Measurements from ENCODE around the gene TXNDC11. TPM values are rescaled to one million over a fixed set of nuclear protein-coding genes. Genes with fewer than 3 reads are reported as not detected.

Gene TXNDC11
- total RNA-seq, 6 experiments from 2014 or later = 43.2 to 63.3 (median 54.0) TPM

GRCh38 chr16:11662582-11662981 is 80.1 kb downstream of the TXNDC11 start:
- no peak for ATAC-seq
- H3K36me3 ChIP-seq = no peaks in the 10 kb centered on the region
- no peak for DNase-seq
- intact Hi-C loops (cut with DNase I) = no loop called here
- no peaks in the 10 kb centered on the region for H3K4me1 ChIP-seq
- no peaks in the 10 kb centered on the region for H3K9me3 ChIP-seq
- H3K4me3 ChIP-seq = no peak overlapping the region
- whole genome bisulfite sequencing (ENCODE audit: insufficient coverage, low coverage, low lambda C conversion rate, missing lambda C conversion rate) = 86% methylated on average over 5 of the region's 5 CpGs
- TF ChIP-seq CTCF (IDR thresholded peaks at IDR 0.05) (no peak), POLR2A (IDR thresholded peaks at IDR 0.05) (no peak)
- H3K27ac ChIP-seq = no peak overlapping the region
- H3K27me3 ChIP-seq = no peaks in the 10 kb centered on the region

- TF ChIP-seq CTCF (IDR thresholded peaks at IDR 0.05) = no peak
- TF ChIP-seq POLR2A (IDR thresholded peaks at IDR 0.05) = no peak
These were observed 82.1 kb downstream of the TXNDC11 start for GRCh38 chr16:11660565-11660964.

GRCh38 chr16:11658896-11659708 is 83.6 kb downstream of the TXNDC11 start:
- DNase-seq (no peak), ATAC-seq (peak; percentile 42 to 86 (median 64))
- H3K9me3 ChIP-seq = no peaks in the 10 kb centered on the region
- TF ChIP-seq CTCF (IDR thresholded peaks at IDR 0.05) = no peak
- TF ChIP-seq POLR2A (IDR thresholded peaks at IDR 0.05) = no peak
- no peaks in the 10 kb centered on the region for H3K4me1 ChIP-seq
- no peaks in the 10 kb centered on the region for H3K27me3 ChIP-seq
- H3K4me3 ChIP-seq = no peak overlapping the region
- H3K36me3 ChIP-seq = no peaks in the 10 kb centered on the region
- no peak overlapping the region for H3K27ac ChIP-seq
- WGBS (ENCODE audit: insufficient coverage, low coverage, low lambda C conversion rate, missing lambda C conversion rate) = 83% methylated on average over 7 of the region's 19 CpGs
- intact Hi-C loops (cut with DNase I) = loop anchor here in 1 of 2 donors (5.0 kb wide), 1 partner anchor 137 kb away; no protein-coding TSS in a partner anchor

More at GRCh38 chr16:11660565-11660964, 82.1 kb downstream of the TXNDC11 start:
- H3K4me3 ChIP-seq = no peak overlapping the region
- no peaks in the 10 kb centered on the region for H3K9me3 ChIP-seq
- no peaks in the 10 kb centered on the region for H3K27me3 ChIP-seq
- no peak for ATAC-seq
- no peaks in the 10 kb centered on the region for H3K4me1 ChIP-seq
- 80% methylated on average over 12 of the region's 12 CpGs for WGBS (ENCODE audit: insufficient coverage, low coverage, low lambda C conversion rate, missing lambda C conversion rate)
- intact Hi-C loops (cut with DNase I) = no loop called here
- no peak overlapping the region for H3K27ac ChIP-seq
- no peaks in the 10 kb centered on the region for H3K36me3 ChIP-seq
- DNase-seq = no peak

GRCh38 chr16:11657556-11657955 is 85.1 kb downstream of the TXNDC11 start:
- H3K27me3 ChIP-seq = no peaks in the 10 kb centered on the region
- no peaks in the 10 kb centered on the region for H3K4me1 ChIP-seq
- H3K9me3 ChIP-seq = no peaks in the 10 kb centered on the region
- no peak overlapping the region for H3K4me3 ChIP-seq
- no peak for ATAC-seq
- DNase-seq = no peak
- no peaks in the 10 kb centered on the region for H3K36me3 ChIP-seq
- no peak overlapping the region for H3K27ac ChIP-seq
- intact Hi-C loops (cut with DNase I) = loop anchor here in 1 of 2 donors (5.0 kb wide), 1 partner anchor 135 kb away; no protein-coding TSS in a partner anchor
- no peak for TF ChIP-seq CTCF (IDR thresholded peaks at IDR 0.05)
- no peak for TF ChIP-seq POLR2A (IDR thresholded peaks at IDR 0.05)
- WGBS (ENCODE audit: insufficient coverage, low coverage, low lambda C conversion rate, missing lambda C conversion rate) = 78% methylated on average over 7 of the region's 8 CpGs
